H1 (cell line): ENCODE measurements around the gene SRP9. TPM values are rescaled to one million over a fixed set of nuclear protein-coding genes. Genes with fewer than 3 reads are reported as not detected.

ENCODE experiments used
- BACH1 ChIP-seq: IDR thresholded peaks from 2 replicates; pipeline ENCODE4 v1.6.1; 2012; ENCODE audit warnings: low read length, improper control_type of control experiment
- BCL11A ChIP-seq, 2 experiments: IDR thresholded peaks; one replicate each; pipeline ENCODE4 v1.6.1; 2011; ENCODE audit warnings: low read depth in 2 of 2, low read length in 2 of 2, mild to moderate bottlenecking in 2 of 2
- EGR1 ChIP-seq: IDR thresholded peaks from 2 replicates; pipeline ENCODE4 v1.6.1; 2011; ENCODE audit warnings: low read depth, low read length, borderline replicate concordance
- HDAC6 ChIP-seq: IDR thresholded peaks from one replicate; pipeline ENCODE4 v1.7.1; 2012; ENCODE audit warnings: low read depth, mild to moderate bottlenecking, inconsistent platforms, low read length, moderate library complexity
- SIX5 ChIP-seq: IDR thresholded peaks from 2 replicates; pipeline ENCODE4 v1.6.1; 2011; ENCODE audit warnings: mild to moderate bottlenecking, low read depth, low read length
- SP4 ChIP-seq: IDR thresholded peaks from 2 replicates; pipeline ENCODE4 v1.6.1; 2012; ENCODE audit warnings: low read length, inconsistent platforms
- SUZ12 ChIP-seq: fragments of 200-600 bp; sonication (generic); IDR thresholded peaks from 2 replicates; pipeline ENCODE4 v1.6.1; 2012; ENCODE audit warnings: mild to moderate bottlenecking, inconsistent platforms, low read length, moderate library complexity, mixed read lengths
- TBP ChIP-seq: IDR thresholded peaks from 2 replicates; pipeline ENCODE4 v1.6.1; 2011; ENCODE audit warnings: low read depth, low read length, improper control_type of control experiment
- TCF12 ChIP-seq: IDR thresholded peaks from 2 replicates; pipeline ENCODE4 v1.6.1; 2011; ENCODE audit warnings: low read depth, mild to moderate bottlenecking, low read length
- polyA plus RNA-seq, 7 experiments: library from polyadenylated mRNA; depleted of rRNA in 3 of 7; stranded (reverse) in 5 of 7; unstranded in 2 of 7; fragments of >200 nt in 5 of 7; fragments of 200-250 nt in 2 of 7; gene quantifications; 1 replicate in 5 of 7; 2 replicates in 1 of 7; 4 replicates in 1 of 7; pipeline versions ENCODE4 v1.2.1 to v1.2.3, GENCODE V29; 2011 to 2013; ENCODE audit warnings: missing spikeins in 2 of 7, mixed read lengths in 2 of 7
- total RNA-seq: library from RNA; stranded (reverse); fragmentation: NEBNext Ultra II Directional; extraction: Animal tissue kit (Norgen Biotek cat#: 25700); gene quantifications from 2 replicates; pipeline ENCODE4 v1.2.1, GENCODE V29; 2021

Gene SRP9
- total and polyA plus RNA-seq, 2 of the 8 experiments (the other 6 are each of a cell fraction or from before 2014, with no cell fraction given), result 446 to 572 TPM

DNA sequence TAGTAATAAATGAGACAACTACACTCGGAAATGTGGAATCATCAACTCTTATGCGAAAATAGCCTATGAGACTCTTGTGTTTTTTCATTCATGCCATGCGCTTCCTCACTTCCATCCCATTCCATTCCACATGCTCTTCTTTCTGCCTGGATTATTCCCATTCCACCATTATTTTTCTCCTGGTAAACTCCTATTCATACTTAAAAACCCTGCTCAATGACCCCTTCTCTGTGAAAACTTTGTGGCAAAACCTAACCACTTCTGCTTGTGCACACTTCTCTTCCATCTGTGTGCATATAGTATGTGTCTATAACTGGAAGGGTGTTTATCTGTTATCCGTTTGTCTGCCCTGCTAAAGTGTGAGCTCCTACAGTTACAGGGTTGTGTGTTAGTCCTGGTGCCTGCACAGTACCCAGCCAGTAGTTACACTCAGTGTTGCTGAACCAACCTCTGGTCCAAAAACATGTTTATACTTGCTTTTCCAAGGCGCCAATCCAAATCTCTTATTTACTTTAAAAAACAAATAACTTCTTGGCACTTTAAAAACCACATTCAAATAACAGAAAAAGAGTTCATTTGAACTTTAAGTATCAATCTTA is 43.0 kb downstream of the SRP9 start (continued):
- TF ChIP-seq BCL11A (IDR thresholded peaks at IDR 0.05; ENCODE audit: low read depth in 2 of 2, low read length in 2 of 2) (no peak), SP4 (no peak), TBP (no peak), SIX5 (no peak), HDAC6 (no peak), TCF12 (no peak), EGR1 (no peak), BACH1 (no peak), SUZ12 (no peak)
